ENCODE data around the gene ST7L.

ST7L gene

GRCh38 chr1:112544011-112544688 lies 74.8 kb downstream of the ST7L start:
- DNase-seq, result no peak

GRCh38 chr1:112542206-112542973 lies 76.6 kb downstream of the ST7L start:
- no peak for DNase-seq

GRCh38 chr1:112541299-112541698 lies 77.6 kb downstream of the ST7L start:
- DNase-seq, result no peak

GRCh38 chr1:112540226-112540794 lies 78.6 kb downstream of the ST7L start:
- DNase-seq, result no peak

- DNase-seq, result no peak
These were observed 80.1 kb downstream of the ST7L start for GRCh38 chr1:112538883-112539282.

- no peak for DNase-seq
These were observed 81.5 kb downstream of the ST7L start for GRCh38 chr1:112537456-112537855.

GRCh38 chr1:112536561-112536960 lies 82.4 kb downstream of the ST7L start:
- DNase-seq, result no peak

- no peak for DNase-seq
These were observed 85.9 kb downstream of the ST7L start for GRCh38 chr1:112533029-112533428.

- DNase-seq, result no peak
These were observed 86.9 kb downstream of the ST7L start for GRCh38 chr1:112532064-112532463.

- no peak for DNase-seq
These were observed 88.1 kb downstream of the ST7L start for GRCh38 chr1:112530832-112531231.

GRCh38 chr1:112529301-112529700 lies 89.6 kb downstream of the ST7L start:
- no peak for DNase-seq

GRCh38 chr1:112528076-112528475 lies 90.9 kb downstream of the ST7L start:
- no peak for DNase-seq

GRCh38 chr1:112527266-112528010 lies 91.5 kb downstream of the ST7L start:
- no peak for DNase-seq

GRCh38 chr1:112524986-112525385 lies 94.0 kb downstream of the ST7L start:
- no peak for DNase-seq

GRCh38 chr1:112524251-112524650 lies 94.7 kb downstream of the ST7L start:
- no peak for DNase-seq

GRCh38 chr1:112522621-112523020 lies 96.3 kb downstream of the ST7L start:
- no peak for DNase-seq

GRCh38 chr1:112520166-112520565 lies 98.8 kb downstream of the ST7L start:
- DNase-seq, result no peak

- DNase-seq, result no peak
These were observed 100.8 kb downstream of the ST7L start for GRCh38 chr1:112518186-112518585.

GRCh38 chr1:112517646-112518045 lies 101.3 kb downstream of the ST7L start:
- no peak for DNase-seq

- no peak for DNase-seq
These were observed 101.7 kb downstream of the ST7L start for GRCh38 chr1:112517231-112517630.

GRCh38 chr1:112516141-112516540 lies 102.8 kb downstream of the ST7L start:
- DNase-seq, result no peak

GRCh38 chr1:112515311-112516009 lies 103.5 kb downstream of the ST7L start:
- no peak for DNase-seq

- DNase-seq, result no peak
These were observed 104.0 kb downstream of the ST7L start for GRCh38 chr1:112514901-112515300.

All from NCI-H748 treated with DMSO at 0.1 percent for 48 hours (cell line).